ENCODE measurements around the gene NR2F2. TPM values are rescaled to one million over a fixed set of nuclear protein-coding genes. Genes with fewer than 3 reads are reported as not detected.

Gene NR2F2
- polyA plus RNA-seq, 1 donor from 2014 or later, result not detected

DNA sequence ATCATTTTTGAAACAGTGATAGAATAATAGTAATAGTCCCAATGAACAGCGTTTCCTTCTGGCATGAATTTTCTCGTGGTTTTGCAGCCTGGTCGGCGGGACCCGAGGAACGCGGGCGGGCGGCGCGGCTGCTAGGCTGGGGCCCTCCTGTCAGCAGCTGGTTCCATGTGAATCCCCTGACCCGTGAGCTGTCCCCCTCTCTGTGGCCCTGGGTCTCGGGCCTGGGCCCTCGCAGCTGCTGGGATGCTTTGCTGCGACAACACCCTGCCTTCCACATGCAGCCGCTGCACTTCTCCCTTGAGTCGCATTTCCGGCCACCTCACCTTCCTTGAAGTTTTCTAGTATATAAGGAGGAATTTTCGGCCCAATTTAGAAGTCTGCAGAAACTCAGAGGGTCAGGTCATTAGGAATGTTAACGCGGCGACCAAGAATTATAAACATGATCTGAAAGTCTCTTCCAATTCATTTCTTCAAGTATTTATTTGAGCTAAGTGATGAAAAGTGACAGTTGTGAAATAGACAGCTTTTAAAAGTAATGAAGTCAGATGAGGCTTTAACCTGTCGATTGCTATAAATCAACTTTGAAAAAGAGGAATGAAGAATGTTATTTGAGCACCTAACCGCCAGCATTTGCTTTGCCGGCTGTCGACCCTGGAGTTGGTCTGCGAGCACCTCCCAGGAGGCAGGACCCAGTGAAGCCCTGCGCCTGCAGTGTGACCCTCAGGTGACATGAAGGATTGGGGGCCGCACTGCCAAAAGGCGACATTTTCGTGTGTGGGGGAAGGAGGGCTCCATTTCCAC is 27.7 kb downstream of the NR2F2 start:
- Mint-ChIP-seq H3K36me3 (peaks cover 2% of the 10 kb centered on the region), H3K4me1 (peaks cover 8 to 20% (median 20%) of the 10 kb centered on the region in 3 donors), H3K4me3 (peak overlapping the region; percentile 17 to 94 (median 74)), H3K27me3 (peaks cover 60% of the 10 kb centered on the region), H3K27ac (peak overlapping the region in 2 of 3 donors; percentile 78 to 93), H3K9me3 (peaks cover 0 to 6% (median 2%) of the 10 kb centered on the region in 3 donors)

DNA sequence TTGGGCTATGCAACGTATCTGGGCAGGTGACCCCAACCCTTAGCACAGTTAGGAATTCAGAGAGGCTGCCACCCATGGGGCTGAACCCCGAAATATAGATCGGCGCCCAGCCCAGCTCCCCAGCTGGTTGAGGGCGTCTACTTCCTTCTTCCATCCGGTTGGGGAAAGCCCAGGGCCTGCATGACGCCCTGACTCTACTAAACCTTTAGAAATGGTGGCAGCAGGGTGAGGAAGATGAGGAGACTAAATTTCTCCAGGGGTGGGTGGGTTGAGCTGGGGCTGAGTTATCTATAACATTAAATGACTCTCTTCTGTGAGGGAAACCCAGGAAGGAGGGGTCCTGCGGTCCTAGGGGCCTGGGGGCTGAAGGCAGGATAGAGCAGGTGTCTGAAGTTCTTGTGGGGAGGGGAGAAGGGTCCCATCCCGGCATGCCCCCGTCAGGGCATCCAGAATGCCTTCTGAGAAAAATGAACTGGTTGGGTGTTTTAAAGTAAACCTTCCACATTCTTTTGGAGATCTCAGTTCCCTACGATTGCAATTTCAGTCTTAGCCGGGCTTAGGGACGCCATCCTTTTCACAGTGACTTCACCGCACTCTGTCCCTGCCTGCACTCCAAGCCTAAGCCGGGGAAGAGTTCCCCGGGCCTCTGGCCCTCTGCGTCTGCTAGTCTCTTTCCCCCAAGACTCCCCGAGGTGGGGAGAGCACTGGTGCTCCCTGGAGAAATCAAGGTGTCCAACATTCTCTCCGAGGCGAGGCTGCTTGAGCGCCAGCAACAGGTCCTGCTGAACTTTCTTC is 28.5 kb downstream of the NR2F2 start:
- peaks cover 0 to 6% (median 2%) of the 10 kb centered on the region in 3 donors for H3K9me3 Mint-ChIP-seq
- H3K36me3 Mint-ChIP-seq, result peaks cover 2% of the 10 kb centered on the region
- peak overlapping the region in 1 of 4 donors; percentile 33 for H3K4me3 Mint-ChIP-seq
- H3K27ac Mint-ChIP-seq, result no peak overlapping the region
- peaks cover 8 to 20% (median 20%) of the 10 kb centered on the region in 3 donors for H3K4me1 Mint-ChIP-seq
- peaks cover 62% of the 10 kb centered on the region for H3K27me3 Mint-ChIP-seq

- Mint-ChIP-seq H3K36me3 (peaks cover 2% of the 10 kb centered on the region), H3K4me1 (peaks cover 8 to 20% (median 20%) of the 10 kb centered on the region in 3 donors), H3K27ac (no peak overlapping the region), H3K27me3 (peaks cover 66% of the 10 kb centered on the region), H3K4me3 (no peak overlapping the region), H3K9me3 (peaks cover 2 to 6% (median 2%) of the 10 kb centered on the region in 3 donors)
Measured at GRCh38 chr15:96359616-96360521, 29.4 kb downstream of the NR2F2 start.

DNA sequence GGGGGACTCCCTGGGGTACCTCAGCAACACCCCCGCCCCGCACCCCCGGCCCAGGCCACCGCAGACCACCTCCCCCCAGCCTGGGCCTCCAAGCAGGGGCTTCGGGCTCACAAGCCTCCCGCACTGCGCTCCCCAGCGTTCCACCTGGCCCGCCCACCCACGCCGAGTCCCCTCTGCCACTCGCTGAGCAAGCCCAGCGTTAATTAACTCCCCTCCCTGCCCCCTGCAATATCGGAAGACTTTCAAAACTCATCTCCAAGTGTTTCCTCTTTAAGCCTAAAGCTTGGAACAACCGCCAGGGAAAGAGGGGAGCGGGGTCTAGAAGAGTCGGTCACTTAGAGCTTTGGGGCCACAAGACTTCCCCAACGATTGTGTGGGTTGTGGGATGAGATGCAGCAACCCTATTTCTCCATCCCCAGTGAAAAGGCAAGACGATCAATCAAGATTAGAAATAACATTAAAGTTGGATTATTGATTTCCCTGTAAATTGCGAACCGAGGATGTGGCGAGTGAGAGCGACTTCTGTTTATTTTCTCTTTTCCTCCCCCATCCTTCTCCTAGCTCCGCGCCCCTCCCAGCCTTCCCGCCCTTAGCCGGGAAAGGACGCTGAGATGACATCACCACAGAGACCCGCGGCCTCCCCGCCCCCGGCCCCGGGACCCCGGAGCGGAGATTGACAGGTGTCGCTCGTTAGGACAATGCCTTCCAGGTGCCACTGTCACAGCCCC is 30.2 kb downstream of the NR2F2 start:
- peaks cover 2% of the 10 kb centered on the region for H3K36me3 Mint-ChIP-seq
- H3K27me3 Mint-ChIP-seq, result peaks cover 66% of the 10 kb centered on the region
- no peak overlapping the region for H3K4me3 Mint-ChIP-seq
- no peak overlapping the region for H3K27ac Mint-ChIP-seq
- peaks cover 8 to 20% (median 20%) of the 10 kb centered on the region in 3 donors for H3K4me1 Mint-ChIP-seq
- peaks cover 2 to 6% (median 2%) of the 10 kb centered on the region in 3 donors for H3K9me3 Mint-ChIP-seq

DNA sequence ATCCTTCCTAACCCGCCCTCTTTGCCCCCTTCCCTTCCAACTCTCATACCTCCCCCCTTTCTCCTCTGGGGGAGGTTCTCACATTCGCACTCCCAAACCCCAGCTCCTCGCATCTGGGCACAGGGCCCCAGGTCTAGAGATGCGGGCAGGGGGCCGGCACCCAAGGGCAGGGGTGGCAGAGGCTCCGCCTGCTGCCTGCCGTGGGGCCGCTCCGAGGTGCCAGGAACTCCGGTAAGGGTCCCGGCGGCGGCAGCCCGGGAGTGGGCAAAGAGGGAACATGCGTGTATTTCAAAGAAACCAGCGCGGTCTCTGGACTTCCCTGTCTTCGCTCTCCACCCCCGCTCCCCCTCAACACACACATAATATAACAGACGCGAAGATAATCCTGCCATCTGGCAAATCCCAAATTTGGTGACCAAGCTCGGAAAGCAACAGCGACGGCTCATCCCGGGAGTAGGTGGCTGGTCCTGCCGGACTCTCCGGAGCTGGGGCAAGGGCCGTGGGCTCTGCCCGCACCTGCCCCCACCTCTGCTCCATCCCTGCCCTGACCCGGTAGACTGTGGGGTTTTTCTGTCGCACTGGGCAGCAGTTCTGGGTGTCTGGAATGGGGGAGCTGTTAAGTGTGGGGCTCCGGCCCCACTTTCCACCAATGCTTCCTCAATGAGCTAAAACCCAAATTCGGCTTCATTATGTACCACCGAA is 31.0 kb downstream of the NR2F2 start:
- H3K27ac Mint-ChIP-seq, result no peak overlapping the region
- peaks cover 63% of the 10 kb centered on the region for H3K27me3 Mint-ChIP-seq
- H3K9me3 Mint-ChIP-seq, result peaks cover 2 to 6% (median 2%) of the 10 kb centered on the region in 3 donors
- no peak overlapping the region for H3K4me3 Mint-ChIP-seq
- peaks cover 4 to 16% (median 15%) of the 10 kb centered on the region in 3 donors for H3K4me1 Mint-ChIP-seq
- peaks cover 2% of the 10 kb centered on the region for H3K36me3 Mint-ChIP-seq

DNA sequence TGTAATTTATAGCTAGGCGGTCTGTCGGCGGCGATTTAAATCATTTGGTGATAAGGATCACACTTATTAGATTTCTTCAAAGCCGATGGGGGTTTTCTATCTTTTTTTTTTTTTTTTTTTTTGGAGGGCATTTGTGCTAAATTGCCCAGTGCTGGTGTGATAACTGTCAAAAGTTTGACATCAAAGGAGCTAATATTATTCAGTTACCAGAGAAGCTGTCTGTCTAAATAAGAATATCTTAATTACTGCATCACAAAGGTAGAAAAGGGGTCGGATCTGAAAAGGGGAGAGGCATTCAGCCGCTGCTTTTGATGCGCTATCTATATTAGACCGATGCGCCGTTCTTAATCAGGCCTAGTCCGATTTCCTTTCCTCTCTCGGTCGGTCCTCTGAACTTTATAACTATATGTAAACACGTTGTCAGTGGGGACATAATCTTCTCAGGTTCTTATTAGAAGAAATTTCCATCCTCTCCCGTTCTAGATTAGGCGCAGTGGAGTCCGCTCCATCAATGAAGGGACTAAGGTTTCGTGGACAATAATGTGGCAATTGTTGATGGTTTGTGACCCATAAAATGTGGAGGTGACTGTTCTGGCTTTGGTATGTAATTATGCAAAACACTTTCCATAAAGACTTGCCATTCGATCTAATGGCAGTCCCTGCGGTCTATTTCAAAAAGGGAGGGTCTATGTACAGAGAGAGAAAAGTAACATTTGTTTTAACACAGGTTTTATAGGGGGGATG is 31.7 kb downstream of the NR2F2 start:
- Mint-ChIP-seq H3K36me3 (peaks cover 2% of the 10 kb centered on the region), H3K27me3 (peaks cover 61% of the 10 kb centered on the region), H3K9me3 (peaks cover 2 to 6% (median 2%) of the 10 kb centered on the region in 3 donors), H3K4me1 (peaks cover 4 to 12% (median 10%) of the 10 kb centered on the region in 3 donors), H3K27ac (peak overlapping the region in 1 of 3 donors; percentile 10), H3K4me3 (no peak overlapping the region)

DNA sequence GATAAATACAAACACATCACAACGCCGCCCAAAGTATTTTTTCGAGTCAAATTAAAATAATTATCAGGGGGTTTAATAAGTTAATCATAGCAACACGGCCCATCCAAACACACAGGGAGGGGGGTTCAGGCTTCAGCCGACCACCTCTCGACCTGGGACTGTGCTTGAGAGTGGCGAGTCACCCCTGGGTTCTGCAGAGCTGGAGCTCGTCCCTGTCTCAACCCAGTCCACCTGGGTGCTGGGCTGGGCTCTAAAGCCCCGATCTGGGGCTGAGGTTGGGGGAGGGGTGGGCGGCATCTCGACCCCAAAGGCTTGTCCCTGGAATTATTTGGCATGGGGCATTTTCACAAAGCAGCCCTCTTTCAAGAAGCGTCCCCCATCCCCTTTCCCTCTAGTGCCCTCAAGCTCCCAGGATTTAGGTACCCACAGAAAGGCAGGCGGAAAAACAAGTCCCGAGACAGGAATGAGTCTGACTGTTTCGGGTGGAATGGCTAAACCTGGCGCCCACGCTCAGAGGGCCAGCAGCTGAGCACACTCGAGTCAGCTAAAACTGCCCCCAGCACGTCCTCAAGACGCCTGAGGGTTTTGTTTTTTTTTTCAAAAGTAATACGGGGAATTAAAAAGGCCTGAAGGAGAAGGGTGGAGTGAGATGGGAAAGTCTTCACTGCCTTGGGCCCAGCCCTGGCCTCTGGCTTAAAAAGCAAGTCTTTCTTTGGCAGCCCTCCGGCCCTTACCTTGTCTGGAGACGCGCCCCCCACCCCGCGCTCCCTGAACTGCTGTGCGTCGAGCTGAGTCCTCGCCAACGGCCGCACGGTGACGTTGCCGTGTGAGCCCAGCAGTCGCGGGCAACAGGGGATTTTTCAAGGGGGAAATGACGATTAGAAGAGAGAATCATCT is 32.5 kb downstream of the NR2F2 start:
- Mint-ChIP-seq H3K4me3 (peak overlapping the region in 1 of 4 donors; percentile 68), H3K9me3 (peaks cover 2 to 6% (median 2%) of the 10 kb centered on the region in 3 donors), H3K27ac (peak overlapping the region in 2 of 3 donors; percentile 55 to 73), H3K4me1 (peaks cover 4 to 6% (median 4%) of the 10 kb centered on the region in 3 donors), H3K36me3 (peaks cover 2% of the 10 kb centered on the region), H3K27me3 (peaks cover 62% of the 10 kb centered on the region)

DNA sequence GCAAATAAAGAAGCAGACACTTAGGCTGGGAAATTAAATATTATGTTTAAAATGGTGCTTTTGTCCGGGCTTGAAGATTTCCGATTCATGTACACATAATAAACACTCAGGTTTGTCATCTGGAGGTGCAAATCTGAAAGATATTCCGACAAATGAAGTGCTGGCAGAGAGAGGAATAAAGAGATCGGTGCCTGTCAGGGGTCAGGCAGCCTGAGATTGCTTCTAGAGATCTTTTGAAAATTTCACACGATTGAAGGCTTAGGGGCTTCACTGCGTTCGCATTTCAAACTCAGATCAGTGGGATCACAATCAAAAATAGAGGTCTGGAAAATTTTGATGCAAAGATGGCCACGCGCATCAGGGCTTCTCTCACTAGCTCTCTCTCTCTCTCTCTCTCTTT is 33.2 kb downstream of the NR2F2 start:
- Mint-ChIP-seq H3K9me3 (peaks cover 2% of the 10 kb centered on the region in 3 donors), H3K4me1 (peaks cover 0 to 2% (median 0%) of the 10 kb centered on the region in 3 donors), H3K4me3 (no peak overlapping the region), H3K27ac (peak overlapping the region in 2 of 3 donors; percentile 24 to 73), H3K36me3 (no peaks in the 10 kb centered on the region), H3K27me3 (peaks cover 60% of the 10 kb centered on the region)

DNA sequence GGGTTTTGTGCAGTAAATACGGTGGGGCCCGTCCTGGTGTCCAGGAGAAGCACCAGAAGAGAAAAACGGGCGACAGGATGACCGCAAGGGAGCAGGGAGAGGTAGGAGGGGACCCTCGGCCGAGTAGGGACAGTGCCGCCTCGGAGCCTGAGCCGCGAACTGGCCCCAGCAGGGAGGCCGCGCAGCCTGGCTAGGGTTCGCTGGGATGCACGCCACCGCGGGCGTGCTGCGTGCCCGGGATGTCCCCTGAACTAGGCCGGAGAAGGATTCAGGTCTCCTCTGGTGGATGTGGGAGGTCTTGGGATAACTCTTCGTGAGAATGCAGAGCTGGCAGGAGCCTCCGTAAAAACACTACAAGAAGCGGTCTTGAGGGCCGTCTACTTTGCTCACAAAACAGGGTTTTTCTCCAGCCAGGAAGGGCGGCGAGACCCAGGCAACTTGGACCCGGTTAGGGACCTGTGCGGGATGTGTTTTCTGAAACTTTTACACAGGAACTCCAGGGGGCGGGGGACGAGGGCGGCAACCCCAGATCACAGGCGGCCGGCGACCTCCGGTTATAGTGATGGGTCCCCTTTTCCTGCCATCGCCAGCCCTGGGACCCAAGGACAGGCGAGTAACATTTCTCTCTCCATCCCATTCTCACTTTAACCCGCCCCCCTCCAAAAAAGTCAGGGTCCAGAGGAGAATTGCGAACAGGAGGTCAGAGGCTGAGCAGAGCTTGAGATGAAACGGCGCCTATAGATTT is 35.5 kb downstream of the NR2F2 start:
- no peaks in the 10 kb centered on the region for H3K4me1 Mint-ChIP-seq
- peak overlapping the region in 1 of 4 donors; percentile 41 for H3K4me3 Mint-ChIP-seq
- peaks cover 0 to 2% (median 2%) of the 10 kb centered on the region in 3 donors for H3K9me3 Mint-ChIP-seq
- peaks cover 65% of the 10 kb centered on the region for H3K27me3 Mint-ChIP-seq
- no peak overlapping the region for H3K27ac Mint-ChIP-seq
- H3K36me3 Mint-ChIP-seq, result no peaks in the 10 kb centered on the region

DNA sequence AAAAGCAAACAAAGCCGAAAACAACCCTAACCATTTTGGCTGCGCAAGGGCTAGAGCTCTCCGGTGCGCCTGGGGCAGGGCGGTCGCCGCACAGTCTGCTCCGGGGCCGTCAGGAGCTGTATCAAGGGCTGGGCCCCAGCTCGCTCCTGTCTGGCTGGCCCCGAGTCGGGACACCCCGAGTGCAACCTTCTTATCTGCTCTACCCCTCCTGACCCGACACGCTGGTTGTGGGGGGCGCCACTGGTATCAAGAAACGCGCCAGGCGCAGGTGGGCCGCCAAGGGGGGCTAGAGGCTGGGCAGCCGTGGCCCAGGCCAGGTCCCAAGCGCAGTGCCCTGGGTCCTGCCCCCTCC is 36.0 kb downstream of the NR2F2 start:
- Mint-ChIP-seq H3K4me3 (peak overlapping the region in 1 of 4 donors; percentile 41), H3K36me3 (no peaks in the 10 kb centered on the region), H3K27me3 (peaks cover 62% of the 10 kb centered on the region), H3K9me3 (peaks cover 0 to 2% (median 2%) of the 10 kb centered on the region in 3 donors), H3K4me1 (no peaks in the 10 kb centered on the region), H3K27ac (no peak overlapping the region)

- H3K27ac Mint-ChIP-seq, result no peak overlapping the region
- peaks cover 0 to 3% (median 2%) of the 10 kb centered on the region in 3 donors for H3K9me3 Mint-ChIP-seq
- H3K4me3 Mint-ChIP-seq, result no peak overlapping the region
- peaks cover 58% of the 10 kb centered on the region for H3K27me3 Mint-ChIP-seq
- no peaks in the 10 kb centered on the region for H3K36me3 Mint-ChIP-seq
- no peaks in the 10 kb centered on the region for H3K4me1 Mint-ChIP-seq
Measured at GRCh38 chr15:96367311-96368200, 37.1 kb downstream of the NR2F2 start.
